K562 (cell line): ENCODE measurements around the gene PRC1. TPM values are rescaled to one million over a fixed set of nuclear protein-coding genes. Genes with fewer than 3 reads are reported as not detected.

ENCODE experiments used
- ATAC-seq: fragments of 200-7000 bp; cut with Tn5 transposase; 3 replicates; pipeline ENCODE4 v1.9.1; 2020; ENCODE audit warnings: moderate library complexity
- BruUV-seq: library from RNA; stranded (reverse); fragments of 400-500 nt; replicated peaks from 2 replicates; lab custom pipeline; 2021; lab: Mats Ljungman, UMichigan
- CTCF ChIA-PET: fragments of 300-600 bp; formaldehyde crosslinking; extraction: SDS; loops from one replicate; lab custom pipeline; 2021; ENCODE audit warnings: low intra/inter-chr PET ratio; lab: Yijun Ruan, JAX
- POLR2A ChIA-PET: fragments of 300-600, 350-650 bp; sonication (Branson Sonifier 250); formaldehyde crosslinking; extraction: SDS; loops from one replicate; lab custom pipeline; 2021; ENCODE audit warnings: antibody characterized with exemption, inconsistent platforms; lab: Yijun Ruan, JAX
- DNase-seq, 4 experiments: peaks; one replicate each; pipeline versions ENCODE4 v3.0.0 to v3.0.0-alpha.2; 2011 to 2018; ENCODE audit warnings: low spot score in 3 of 4, mixed read lengths in 3 of 4; ENCODE audit errors: extremely low read depth in 1 of 4
- FAIRE-seq: peaks from 2 replicates; lab custom pipeline; 2011; peaks lifted over from hg19 to GRCh38; lab: Jason Lieb, UNC
- H2AFZ ChIP-seq: 2 replicates; pipeline ENCODE4 v1.6.0; 2011; ENCODE audit warnings: low read depth, low read length, control low read depth, inconsistent platforms
- H3K27ac ChIP-seq: fragments of 200-600 bp; 3 replicates; pipeline ENCODE4 v1.8.0; 2011; ENCODE audit warnings: low read depth, mild to moderate bottlenecking, control low read depth, inconsistent platforms, low read length, moderate library complexity, mixed read lengths; ENCODE audit errors: extremely low read depth
- H3K27me3 ChIP-seq, 2 experiments: fragments of 300-600 bp in 1 of 2; 2 replicates in 1 of 2; 3 replicates in 1 of 2; pipeline versions ENCODE4 v1.6.0 to v1.8.0; 2011; ENCODE audit warnings: inconsistent platforms in 2 of 2, low read length in 2 of 2, mild to moderate bottlenecking in 1 of 2, mixed read lengths in 1 of 2, moderate library complexity in 1 of 2; ENCODE audit not compliant: control insufficient read depth in 2 of 2, insufficient read depth in 2 of 2
- H3K36me3 ChIP-seq: fragments of 300-600 bp; 3 replicates; pipeline ENCODE4 v1.8.0; 2011; ENCODE audit warnings: mild to moderate bottlenecking, low read length, inconsistent platforms; ENCODE audit not compliant: control insufficient read depth, insufficient read depth
- H3K4me1 ChIP-seq, 2 experiments: fragments of 200-600 bp in 1 of 2; replicated peaks in 1 of 2; 2 replicates in 1 of 2; 3 replicates in 1 of 2; pipeline versions ENCODE4 v1.5.1 to v1.8.0; 2011; ENCODE audit warnings: inconsistent platforms in 2 of 2, low read length in 2 of 2, mild to moderate bottlenecking in 1 of 2, mixed read lengths in 1 of 2, moderate library complexity in 1 of 2; ENCODE audit not compliant: control insufficient read depth in 2 of 2, insufficient read depth in 2 of 2
- H3K4me2 ChIP-seq: 2 replicates; pipeline ENCODE4 v1.6.1; 2011; ENCODE audit warnings: low read length, control low read depth, inconsistent platforms, mixed read lengths; ENCODE audit not compliant: insufficient read depth
- H3K4me3 ChIP-seq: fragments of 200-600 bp; sonication (generic), shearing (Covaris generic); 2 replicates; pipeline ENCODE4 v1.5.1; 2016; ENCODE audit warnings: control low read depth, inconsistent platforms
- H3K79me2 ChIP-seq: fragments of 200-600 bp; 3 replicates; pipeline ENCODE4 v1.8.0; 2011; ENCODE audit warnings: low read length, inconsistent platforms; ENCODE audit not compliant: control insufficient read depth, insufficient read depth
- H3K9ac ChIP-seq, 2 experiments: 2 replicates each; pipeline versions ENCODE4 v1.6.0 to v1.6.1; 2011; ENCODE audit warnings: low read depth in 2 of 2, low read length in 2 of 2, control low read depth in 1 of 2, inconsistent platforms in 1 of 2, mild to moderate bottlenecking in 1 of 2, mixed read lengths in 1 of 2; ENCODE audit not compliant: insufficient read depth in 1 of 2
- H3K9me1 ChIP-seq: one replicate; pipeline ENCODE4 v1.6.0; 2011; ENCODE audit warnings: inconsistent platforms, mild to moderate bottlenecking, low read length, moderate library complexity; ENCODE audit not compliant: control insufficient read depth, insufficient read depth
- H3K9me3 ChIP-seq: replicated peaks from 2 replicates; pipeline ENCODE4 v1.5.1; 2011; ENCODE audit warnings: low read depth, low read length, inconsistent platforms; ENCODE audit not compliant: control insufficient read depth, insufficient read depth
- H4K20me1 ChIP-seq: replicated peaks from 2 replicates; pipeline ENCODE4 v1.6.1; 2011; ENCODE audit warnings: low read length, inconsistent platforms, mixed read lengths; ENCODE audit not compliant: control insufficient read depth, insufficient read depth
- POLR2G ChIP-seq: fragments of 200-400 bp; formaldehyde crosslinking; IDR thresholded peaks from 2 replicates; pipeline ENCODE4 v1.6.1; 2017; ENCODE audit warnings: low read depth, mild to moderate bottlenecking, antibody characterized with exemption, low read length, moderate library complexity
- ZBTB1 ChIP-seq: sonication (generic); formaldehyde crosslinking; IDR thresholded peaks from 2 replicates; pipeline ENCODE4 v1.8.1; 2023; ENCODE audit warnings: missing genetic modification reagents, low read depth, mild to moderate bottlenecking, borderline replicate concordance
- whole genome bisulfite sequencing: fragments of 100-300 bp; shearing (Covaris generic); methylation state at CpG from one replicate; pipeline ENCODE4 v1.1.6; 2016; ENCODE audit warnings: low coverage, mixed read lengths; ENCODE audit not compliant: insufficient coverage; ENCODE audit errors: missing lambda C conversion rate; 5-methylcytosine and 5-hydroxymethylcytosine counted together
- in situ Hi-C: fragments of 300-500 bp; cut with MboI; formaldehyde crosslinking; loops from 4 replicates; pipeline ENCODE4 v1.15.0; 2018; ENCODE audit warnings: inconsistent platforms, mixed read lengths
- intact Hi-C: fragments of 100-400 bp; cut with micrococcal nuclease; formaldehyde crosslinking; loops from 2 replicates; pipeline ENCODE4 v1.14.2; 2022
- polyA plus RNA-seq, 8 experiments: library from polyadenylated mRNA; depleted of rRNA in 4 of 8; stranded (reverse) in 5 of 8; unstranded in 3 of 8; fragments of >200 nt; fragmentation: Nextera tagmentation in 2 of 8; fragmentation: Illumina TruSeq in 1 of 8; extraction: Ambion mirVana in 2 of 8; extraction: Trizol in 1 of 8; gene quantifications; 2 replicates each; pipeline versions ENCODE4 v1.2.1 to v1.2.3, GENCODE V29; 2011 to 2014; ENCODE audit warnings: inconsistent platforms in 1 of 8, missing spikeins in 1 of 8
- total RNA-seq, 7 experiments: library from RNA; depleted of rRNA in 6 of 7; stranded (reverse); fragments of >200 nt in 6 of 7; fragmentation: Illumina TruSeq in 2 of 7; extraction: Trizol in 2 of 7; gene quantifications; 2 replicates each; pipeline versions ENCODE4 v1.2.1 to v1.2.3, GENCODE V29; 2011 to 2021; ENCODE audit warnings: low replicate concordance in 1 of 7
- TF ChIP-seq, protein P1 (sequence below), 2 experiments: fragments of 450-650 bp in 1 of 2; sonication (generic) in 1 of 2; formaldehyde crosslinking in 1 of 2; IDR thresholded peaks in 1 of 2; conservative IDR thresholded peaks in 1 of 2; 2 replicates each; pipeline versions ENCODE4 v1.6.1 to v1.8.1; 2016 to 2023; ENCODE audit warnings: mild to moderate bottlenecking in 2 of 2, moderate library complexity in 2 of 2, inconsistent platforms in 1 of 2, missing genetic modification reagents in 1 of 2

Gene PRC1
- total and polyA plus RNA-seq, 9 of the 15 experiments (the other 6 are each of a cell fraction or from before 2014, with no cell fraction given), result 156 to 391 (median 240) TPM

- TF ChIP-seq, protein P1, sequence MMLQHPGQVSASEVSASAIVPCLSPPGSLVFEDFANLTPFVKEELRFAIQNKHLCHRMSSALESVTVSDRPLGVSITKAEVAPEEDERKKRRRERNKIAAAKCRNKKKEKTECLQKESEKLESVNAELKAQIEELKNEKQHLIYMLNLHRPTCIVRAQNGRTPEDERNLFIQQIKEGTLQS (IDR thresholded peaks at IDR 0.05), result no peak; the same call in 1 of the 2 replicates
- TF ChIP-seq, protein P1 (CRISPR knock-in tag; conservative IDR thresholded peaks at IDR 0.05), result no peak
These were observed 44.2 kb downstream of the PRC1 start (continued) for GRCh38 chr15:90949979-90950675.

DNA sequence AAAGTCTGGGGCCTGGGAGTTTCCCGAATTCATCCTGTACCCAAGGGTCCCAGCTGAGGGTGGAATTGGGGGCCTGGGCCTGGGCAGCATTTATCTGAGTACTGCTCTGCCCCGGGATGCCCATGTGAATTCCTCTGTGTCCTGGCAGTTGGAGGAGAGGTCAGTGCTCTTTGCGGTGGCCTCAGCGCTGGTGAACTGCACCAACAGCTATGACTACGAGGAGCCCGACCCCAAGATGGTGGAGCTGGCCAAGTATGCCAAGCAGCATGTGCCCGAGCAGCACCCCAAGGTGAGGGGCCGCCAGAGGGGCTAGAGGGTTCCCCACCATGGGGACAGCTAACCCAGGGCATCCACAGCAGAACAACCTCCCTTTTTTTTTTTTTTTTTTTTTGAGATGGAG, 45.8 kb downstream of the PRC1 start:
- intact Hi-C loops (loop anchor here (5.0 kb wide), 1 partner anchor 84 kb away; no protein-coding TSS in a partner anchor), in situ Hi-C loops (no loop called here)
- BruUV-seq, result no TSS peak
- H4K20me1 ChIP-seq, result 0 out of 2 replicates have a peak, but pooled peaks cover 5% of the 10 kb centered on the region
- no peaks in the 10 kb centered on the region for H3K27me3 ChIP-seq
- DNase-seq (no peak), ATAC-seq (no peak), FAIRE-seq (no peak)
- no peak overlapping the region for H3K4me3 ChIP-seq
- peak overlapping the region in 1 of 2 experiments; percentile 1; a peak in 1 of 4 replicates for H3K9ac ChIP-seq
- whole genome bisulfite sequencing, result 92% methylated on average over 7 of the region's 8 CpGs
- peaks cover 3% of the 10 kb centered on the region for H3K9me1 ChIP-seq
- no peaks in the 10 kb centered on the region for H3K79me2 ChIP-seq
- H3K4me1 ChIP-seq, result peaks cover 13 to 36% of the 10 kb centered on the region in 2 experiments; a peak in 4 of 5 replicates
- ChIA-PET CTCF (no interaction called here), POLR2A (interaction anchor here (0.8 to 2.5 kb wide), 6 partner anchors 9 to 74 kb away, joined by 3 to 20 read pairs (median 8); partner anchors contain the start of genes HDDC3 and UNC45A)
- H3K4me2 ChIP-seq, result no peak overlapping the region
- H2AFZ ChIP-seq, result no peak overlapping the region
- H3K36me3 ChIP-seq, result peaks cover 87% of the 10 kb centered on the region
- no peak for TF ChIP-seq ZBTB1 (CRISPR knock-in tag)
- TF ChIP-seq POLR2G, result 0 out of 2 replicates have a peak, but pooled peaks have one; percentile 7
- H3K9me3 ChIP-seq, result no peaks in the 10 kb centered on the region
- no peak overlapping the region; the same call in 2 of the 3 replicates for H3K27ac ChIP-seq
